ENCODE measurements around the gene ANKRD13B. TPM values are rescaled to one million over a fixed set of nuclear protein-coding genes. Genes with fewer than 3 reads are reported as not detected.
"Not testable (repeated sequence)": the region's sequence is repeated elsewhere in the genome, so short reads cannot be mapped to it uniquely, and the experiment has no call there.

The ANKRD13B gene
- polyA plus RNA-seq, 3 donors: 9.4 to 12.9 (median 11.3) TPM

- no peak for DNase-seq
These were observed 47.5 kb downstream of the ANKRD13B start for GRCh38 chr17:29640413-29640812.

GRCh38 chr17:29640981-29641642, 48.2 kb downstream of the ANKRD13B start:
- DNase-seq: no peak

- peak; percentile 89 for DNase-seq
These were observed 49.3 kb downstream of the ANKRD13B start for GRCh38 chr17:29642171-29642611.

- no peak for DNase-seq
These were observed 50.9 kb downstream of the ANKRD13B start for GRCh38 chr17:29643817-29644160.

- no peak for DNase-seq
These were observed 52.7 kb downstream of the ANKRD13B start for GRCh38 chr17:29645515-29646051.

GRCh38 chr17:29648005-29648404, 55.1 kb downstream of the ANKRD13B start:
- DNase-seq: no peak

- DNase-seq: no peak
These were observed 56.4 kb downstream of the ANKRD13B start for GRCh38 chr17:29649359-29649758.

- no peak for DNase-seq
These were observed 57.5 kb downstream of the ANKRD13B start for GRCh38 chr17:29650396-29650795.

GRCh38 chr17:29651913-29652312, 59.0 kb downstream of the ANKRD13B start:
- not testable (repeated sequence) for DNase-seq

GRCh38 chr17:29652976-29653375, 60.0 kb downstream of the ANKRD13B start:
- DNase-seq: no peak

GRCh38 chr17:29653995-29654714, 61.2 kb downstream of the ANKRD13B start:
- no peak for DNase-seq

- DNase-seq: no peak
These were observed 62.4 kb downstream of the ANKRD13B start for GRCh38 chr17:29655323-29655722.

GRCh38 chr17:29659155-29659554, 66.2 kb downstream of the ANKRD13B start:
- DNase-seq: no peak

GRCh38 chr17:29661213-29661612, 68.3 kb downstream of the ANKRD13B start:
- no peak for DNase-seq

GRCh38 chr17:29663155-29663554, 70.2 kb downstream of the ANKRD13B start:
- no peak for DNase-seq

Other genes starting within 250 kb of the ANKRD13B start
- 10 to 100 TPM; 44.0 to 51.2 (median 48.5) TPM for gene TAOK1, start 202.8 kb upstream of the ANKRD13B start, polyA plus RNA-seq (ENCODE audit: insufficient read length in 3 of 3)
- 1 to 10 TPM; 7.2 to 7.7 (median 7.6) TPM for gene ABHD15, start 26.1 kb upstream of the ANKRD13B start, polyA plus RNA-seq (ENCODE audit: insufficient read length in 3 of 3)
- gene TP53I13, start 24.4 kb upstream of the ANKRD13B start, polyA plus RNA-seq (ENCODE audit: insufficient read length in 3 of 3): 10 to 100 TPM; 35.0 to 47.4 (median 41.8) TPM
- 10 to 100 TPM; 45.6 to 56.0 (median 52.5) TPM for gene GIT1, start 3.5 kb upstream of the ANKRD13B start, polyA plus RNA-seq (ENCODE audit: insufficient read length in 3 of 3)
- gene CORO6, start 29.8 kb downstream of the ANKRD13B start, polyA plus RNA-seq (ENCODE audit: insufficient read length in 3 of 3): 1 to 10 TPM; 2.4 to 5.6 (median 3.8) TPM